Measurements from ENCODE around the gene PRR7. TPM values are rescaled to one million over a fixed set of nuclear protein-coding genes. Genes with fewer than 3 reads are reported as not detected.

Gene PRR7
- 2.0 and 6.4 TPM in 2 replicates for total RNA-seq (ENCODE audit: low replicate concordance)

DNA sequence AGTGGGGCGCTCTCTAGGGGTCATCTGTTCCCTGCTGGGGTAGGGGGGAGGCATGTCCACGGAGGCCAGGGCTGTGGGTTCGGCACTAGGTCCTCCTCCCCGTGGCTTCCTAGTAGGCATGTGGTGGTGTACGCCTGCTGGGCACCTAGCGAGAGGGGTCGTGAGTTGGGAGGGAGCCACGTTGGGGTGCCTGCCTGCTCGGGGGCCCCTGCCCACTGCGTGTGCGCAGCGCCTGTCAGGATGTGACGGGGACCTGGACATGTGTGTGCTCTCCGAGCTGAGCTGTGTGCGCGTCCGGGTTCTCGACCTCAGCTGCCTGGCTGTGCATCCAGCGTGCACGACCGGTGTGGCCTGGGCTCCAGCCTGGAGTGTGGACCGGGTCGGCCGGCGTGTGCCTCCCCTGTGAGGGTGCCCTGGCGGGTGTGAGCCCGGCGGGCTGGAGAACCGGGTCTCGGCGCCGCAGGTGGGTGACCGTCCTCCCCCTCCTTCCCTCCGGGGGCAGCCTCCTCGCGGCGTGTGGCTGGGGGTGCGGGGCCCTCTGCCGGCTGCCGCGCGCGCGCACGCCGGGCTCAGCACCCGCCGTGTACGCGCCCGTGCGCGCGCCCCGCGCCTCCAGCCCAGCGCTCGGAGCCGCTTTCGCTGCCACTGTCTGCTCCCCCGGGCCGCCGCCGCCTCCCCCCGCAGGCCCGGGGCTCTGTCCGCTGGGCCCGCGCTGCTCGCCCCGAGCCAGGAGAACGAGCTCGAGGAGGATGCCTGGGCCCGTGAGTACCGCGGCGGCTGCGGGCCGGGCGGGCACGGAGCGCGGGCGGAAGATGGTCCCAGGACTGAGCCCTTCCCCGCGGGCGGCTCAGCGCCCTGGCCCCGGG, at the start of gene PRR7:
PRR7 (plus strand) TSS at position 615 of the 866 bp plus-strand sequence. CDS start 8,254 bp downstream, outside the sequence.

GRCh38 chr5:177399997-177400868, 46.4 kb upstream of the PRR7 start, which contains the start of gene PFN3:
TSS of gene PFN3 (minus strand) at chr5:177400661. CDS start at chr5:177400576, 85 bp downstream.

GRCh38 chr5:177409043-177409801, 37.4 kb upstream of the PRR7 start, which contains the start of gene F12:
TSS of gene F12 (minus strand) at chr5:177409564. CDS start at chr5:177409527, 37 bp downstream.

GRCh38 chr5:177426566-177427210, 19.9 kb upstream of the PRR7 start, which contains the start of gene GRK6:
TSS of gene GRK6 (plus strand) at chr5:177426676. CDS start at chr5:177426846, 170 bp downstream.

DNA sequence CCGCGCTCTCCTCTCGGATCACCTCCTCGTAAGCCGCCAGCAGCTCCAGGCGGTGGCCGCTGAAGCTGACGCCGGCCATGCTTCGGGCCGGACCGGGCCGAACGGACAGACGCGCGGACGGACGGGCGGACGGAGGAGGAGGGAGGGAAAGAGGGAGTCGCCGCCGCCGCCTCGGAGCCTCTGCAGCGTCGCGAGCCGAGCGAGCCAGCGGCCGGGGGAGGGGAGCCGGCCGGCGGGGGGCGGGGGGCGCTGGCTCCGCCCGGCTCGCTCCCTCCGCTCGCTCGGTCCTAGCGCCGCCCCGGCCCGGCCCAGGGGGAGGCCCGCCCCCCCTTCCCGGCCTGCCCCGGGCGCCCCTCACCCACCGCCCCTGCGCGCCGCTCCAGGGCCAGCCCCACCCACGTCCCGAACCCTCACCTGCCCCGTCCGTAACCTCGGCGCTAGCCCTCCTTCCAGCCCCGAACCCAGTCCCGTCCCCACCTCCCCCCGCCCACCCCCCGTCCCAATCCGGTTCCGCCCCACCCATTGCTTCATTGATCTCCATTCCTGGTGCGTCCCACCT, 26.9 kb downstream of the PRR7 start, which contains the start of gene DBN1:
DBN1 (minus strand) TSS at position 192 of the 559 bp plus-strand sequence; CDS start at position 79, 113 bp downstream.

DNA sequence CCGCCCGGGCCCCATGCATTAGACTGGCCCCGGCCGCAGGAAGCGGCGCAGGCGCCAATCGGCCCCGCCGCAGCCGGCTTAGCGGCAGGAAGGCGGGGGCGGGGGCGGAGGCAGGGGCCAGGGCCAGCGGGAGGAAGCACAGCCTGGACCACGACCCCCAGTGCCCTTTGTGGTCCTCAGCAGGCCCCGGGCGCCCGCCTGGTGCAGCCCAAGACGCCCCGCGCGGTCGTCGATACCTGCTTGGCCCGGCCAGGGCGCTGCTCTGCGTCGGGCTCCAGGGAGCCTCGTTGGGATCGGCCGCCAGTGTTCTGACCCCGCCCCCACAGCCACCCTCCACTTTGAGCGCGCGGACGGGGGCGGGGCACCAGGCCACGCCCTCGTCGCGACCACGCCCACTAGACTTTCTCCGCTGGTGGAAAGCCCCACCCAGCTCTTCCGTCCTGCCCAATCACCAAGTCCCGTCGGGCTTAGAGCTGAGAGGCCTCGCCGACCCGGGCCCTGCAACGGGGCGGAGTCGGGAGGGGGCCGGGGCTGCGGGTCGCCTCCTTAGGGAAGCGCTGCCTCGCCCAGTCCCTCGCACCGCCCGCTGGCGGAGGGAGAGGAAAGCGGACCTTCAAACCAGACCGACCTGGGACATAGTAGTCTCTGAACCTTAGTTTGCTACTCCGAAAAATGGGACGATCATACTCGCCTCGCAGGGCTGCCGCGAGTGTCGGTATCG, 50.8 kb downstream of the PRR7 start, which contains the start of gene PDLIM7:
PDLIM7 (minus strand) TSS at position 313 of the 721 bp plus-strand sequence. CDS start 1,092 bp downstream, outside the sequence.

Other genes with a start within 250 kb of the PRR7 start
- gene RAB24, start 143.1 kb upstream of the PRR7 start, total RNA-seq (ENCODE audit: low replicate concordance) = 25.0 and 33.0 TPM in 2 replicates
- 50.7 and 125 TPM in 2 replicates for gene PRELID1, start 143.0 kb upstream of the PRR7 start, total RNA-seq (ENCODE audit: low replicate concordance)
- gene MXD3, start 134.9 kb upstream of the PRR7 start, total RNA-seq (ENCODE audit: low replicate concordance) = 0.23 and 5.3 TPM in 2 replicates
- 415 and 1,275 TPM in 2 replicates for gene LMAN2, start 95.1 kb upstream of the PRR7 start, total RNA-seq (ENCODE audit: low replicate concordance)
- 1.8 and 2.3 TPM in 2 replicates for gene RGS14, start 88.9 kb upstream of the PRR7 start, total RNA-seq (ENCODE audit: low replicate concordance)
- gene SLC34A1, start 62.4 kb upstream of the PRR7 start, total RNA-seq (ENCODE audit: low replicate concordance) = not detected in 2 replicates
- not detected in 2 replicates for gene PFN3, start 46.2 kb upstream of the PRR7 start, total RNA-seq (ENCODE audit: low replicate concordance)
- 0.12 and 0.90 TPM in 2 replicates for gene F12, start 37.2 kb upstream of the PRR7 start, total RNA-seq (ENCODE audit: low replicate concordance)
- 18.3 and 18.8 TPM in 2 replicates for gene GRK6, start 20.1 kb upstream of the PRR7 start, total RNA-seq (ENCODE audit: low replicate concordance)
- 150 and 201 TPM in 2 replicates for gene DBN1, start 26.8 kb downstream of the PRR7 start, total RNA-seq (ENCODE audit: low replicate concordance)
- gene PDLIM7, start 50.8 kb downstream of the PRR7 start, total RNA-seq (ENCODE audit: low replicate concordance) = 25.5 and 147 TPM in 2 replicates
- 0.90 and 0.94 TPM in 2 replicates for gene DOK3, start 63.0 kb downstream of the PRR7 start, total RNA-seq (ENCODE audit: low replicate concordance)
- 138 and 249 TPM in 2 replicates for gene DDX41, start 70.1 kb downstream of the PRR7 start, total RNA-seq (ENCODE audit: low replicate concordance)
- 18.0 and 21.5 TPM in 2 replicates for gene FAM193B, start 107.7 kb downstream of the PRR7 start, total RNA-seq (ENCODE audit: low replicate concordance)
- 146 and 251 TPM in 2 replicates for gene TMED9, start 145.4 kb downstream of the PRR7 start, total RNA-seq (ENCODE audit: low replicate concordance)
- 29.0 and 45.6 TPM in 2 replicates for gene B4GALT7, start 153.3 kb downstream of the PRR7 start, total RNA-seq (ENCODE audit: low replicate concordance)